Measurements from ENCODE around the gene LPIN3. TPM values are rescaled to one million over a fixed set of nuclear protein-coding genes. Genes with fewer than 3 reads are reported as not detected.

LPIN3 gene
- total and polyA plus RNA-seq, 2 experiments from 2014 or later: 18.1 to 22.4 TPM

GRCh38 chr20:41358230-41358629 lies 17.6 kb downstream of the LPIN3 start:
- Histone ChIP-seq H3K4me2 (no peak overlapping the region), H4K20me1 (ENCODE audit: insufficient read depth, poor library complexity, severe bottlenecking) (no peaks in the 10 kb centered on the region), H2AFZ (no peak overlapping the region), H3K79me2 (no peaks in the 10 kb centered on the region), H3K9me2 (replicated peaks; ENCODE audit: insufficient read depth) (no peaks in the 10 kb centered on the region), H3K27ac (no peak overlapping the region), H3K4me1 (ENCODE audit: insufficient read depth) (no peaks in the 10 kb centered on the region), H3K36me3 (replicated peaks; ENCODE audit: insufficient read depth, low read depth) (no peaks in the 10 kb centered on the region), H3K4me3 (no peak overlapping the region), H3K9me3 (ENCODE audit: low read depth) (no peaks in the 10 kb centered on the region), H3K27me3 (no peaks in the 10 kb centered on the region)
- WGBS (ENCODE audit: low lambda C conversion rate, missing lambda C conversion rate): 92% methylated on average over 9 of the region's 9 CpGs
- TF ChIP-seq CTCF (IDR thresholded peaks at IDR 0.05; ENCODE audit: poor library complexity) (no peak), EZH2 (IDR thresholded peaks at IDR 0.05; ENCODE audit: borderline replicate concordance) (no peak), EZH2phosphoT487 (IDR thresholded peaks at IDR 0.05; ENCODE audit: low read depth, severe bottlenecking, unreplicated experiment) (no peak)
- no peak for DNase-seq (ENCODE audit: low spot score)

DNA sequence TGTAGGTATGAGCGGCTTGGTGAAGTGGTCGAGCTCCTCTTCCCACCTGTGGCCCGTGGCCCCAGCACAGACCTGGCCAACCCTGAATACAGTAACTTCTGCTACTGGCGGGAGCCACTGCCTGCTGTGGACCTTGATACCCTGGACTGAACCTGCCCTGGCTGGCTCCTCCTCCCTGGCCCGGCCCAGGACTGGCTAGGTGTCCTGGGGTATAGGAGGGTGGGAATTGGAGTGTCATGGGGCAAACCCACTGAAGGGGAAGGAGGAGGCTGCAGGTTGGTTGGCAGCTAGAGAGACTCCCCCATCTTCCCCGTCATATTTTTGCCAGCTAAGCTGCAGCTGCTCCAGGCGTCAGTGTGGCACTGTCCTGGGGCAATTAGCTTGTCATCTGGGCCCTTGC lies 18.1 kb downstream of the LPIN3 start:
- H3K36me3 ChIP-seq (replicated peaks; ENCODE audit: insufficient read depth, low read depth): no peaks in the 10 kb centered on the region
- H3K27me3 ChIP-seq: peaks cover 3% of the 10 kb centered on the region
- no peaks in the 10 kb centered on the region for H3K9me2 ChIP-seq (replicated peaks; ENCODE audit: insufficient read depth)
- H2AFZ ChIP-seq: no peak overlapping the region
- H4K20me1 ChIP-seq (ENCODE audit: insufficient read depth, poor library complexity, severe bottlenecking): no peaks in the 10 kb centered on the region
- H3K79me2 ChIP-seq: no peaks in the 10 kb centered on the region
- H3K4me2 ChIP-seq: no peak overlapping the region
- 94% methylated on average over 7 of the region's 7 CpGs for WGBS (ENCODE audit: low lambda C conversion rate, missing lambda C conversion rate)
- TF ChIP-seq EZH2 (IDR thresholded peaks at IDR 0.05; ENCODE audit: borderline replicate concordance) (no peak), EZH2phosphoT487 (IDR thresholded peaks at IDR 0.05; ENCODE audit: low read depth, severe bottlenecking, unreplicated experiment) (no peak), CTCF (IDR thresholded peaks at IDR 0.05; ENCODE audit: poor library complexity) (no peak)
- H3K27ac ChIP-seq: no peak overlapping the region
- DNase-seq (ENCODE audit: low spot score): no peak
- H3K9me3 ChIP-seq (ENCODE audit: low read depth): no peaks in the 10 kb centered on the region
- no peaks in the 10 kb centered on the region for H3K4me1 ChIP-seq (ENCODE audit: insufficient read depth)
- no peak overlapping the region for H3K4me3 ChIP-seq

DNA sequence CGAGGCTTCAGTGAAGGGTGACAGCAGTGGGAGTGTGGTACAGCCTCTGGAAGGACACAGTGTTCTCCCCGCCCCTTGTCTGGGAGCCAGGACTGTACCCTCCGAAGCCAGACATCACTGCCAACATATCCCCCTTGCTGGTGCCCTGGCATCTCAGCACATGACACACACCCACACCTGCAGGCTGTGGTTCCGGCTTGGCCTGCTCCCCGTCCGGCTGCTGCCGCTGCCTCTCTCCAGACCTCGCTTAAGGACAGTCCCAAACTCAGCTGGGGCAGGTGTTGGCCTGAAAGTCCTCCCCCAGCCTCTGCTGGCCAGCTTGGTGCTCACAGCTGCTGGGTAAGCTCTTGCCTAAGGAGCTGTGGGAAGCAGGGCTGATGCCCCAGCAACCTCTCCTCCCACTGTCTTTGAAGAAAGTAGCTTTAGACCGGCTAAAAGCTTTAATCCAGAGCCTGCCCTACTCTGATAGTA lies 19.0 kb downstream of the LPIN3 start:
- H3K4me3 ChIP-seq: no peak overlapping the region
- peaks cover 11% of the 10 kb centered on the region for H3K27me3 ChIP-seq
- 94% methylated on average over 9 of the region's 9 CpGs for WGBS (ENCODE audit: low lambda C conversion rate, missing lambda C conversion rate)
- H2AFZ ChIP-seq: no peak overlapping the region
- no peak for DNase-seq (ENCODE audit: low spot score)
- no peaks in the 10 kb centered on the region for H3K36me3 ChIP-seq (replicated peaks; ENCODE audit: insufficient read depth, low read depth)
- no peak overlapping the region for H3K27ac ChIP-seq
- H3K9me2 ChIP-seq (replicated peaks; ENCODE audit: insufficient read depth): no peaks in the 10 kb centered on the region
- no peaks in the 10 kb centered on the region for H3K79me2 ChIP-seq
- H3K9me3 ChIP-seq (ENCODE audit: low read depth): no peaks in the 10 kb centered on the region
- no peaks in the 10 kb centered on the region for H3K4me1 ChIP-seq (ENCODE audit: insufficient read depth)
- H4K20me1 ChIP-seq (ENCODE audit: insufficient read depth, poor library complexity, severe bottlenecking): no peaks in the 10 kb centered on the region
- no peak for TF ChIP-seq CTCF (IDR thresholded peaks at IDR 0.05; ENCODE audit: poor library complexity)
- TF ChIP-seq EZH2phosphoT487 (IDR thresholded peaks at IDR 0.05; ENCODE audit: low read depth, severe bottlenecking, unreplicated experiment): no peak
- no peak for TF ChIP-seq EZH2 (IDR thresholded peaks at IDR 0.05; ENCODE audit: borderline replicate concordance)
- no peak overlapping the region for H3K4me2 ChIP-seq

Data from hepatocyte (in vitro differentiated cells).